ENCODE measurements around the gene APOC3.
A peak's percentile ranks its signal among the peaks of the same experiment; 100 is the strongest.

APOC3 gene

GRCh38 chr11:116851626-116852025 lies 21.9 kb downstream of the APOC3 start:
- no peaks in the 10 kb centered on the region for H3K27me3 Mint-ChIP-seq (ENCODE audit: low read depth, poor library complexity)

DNA sequence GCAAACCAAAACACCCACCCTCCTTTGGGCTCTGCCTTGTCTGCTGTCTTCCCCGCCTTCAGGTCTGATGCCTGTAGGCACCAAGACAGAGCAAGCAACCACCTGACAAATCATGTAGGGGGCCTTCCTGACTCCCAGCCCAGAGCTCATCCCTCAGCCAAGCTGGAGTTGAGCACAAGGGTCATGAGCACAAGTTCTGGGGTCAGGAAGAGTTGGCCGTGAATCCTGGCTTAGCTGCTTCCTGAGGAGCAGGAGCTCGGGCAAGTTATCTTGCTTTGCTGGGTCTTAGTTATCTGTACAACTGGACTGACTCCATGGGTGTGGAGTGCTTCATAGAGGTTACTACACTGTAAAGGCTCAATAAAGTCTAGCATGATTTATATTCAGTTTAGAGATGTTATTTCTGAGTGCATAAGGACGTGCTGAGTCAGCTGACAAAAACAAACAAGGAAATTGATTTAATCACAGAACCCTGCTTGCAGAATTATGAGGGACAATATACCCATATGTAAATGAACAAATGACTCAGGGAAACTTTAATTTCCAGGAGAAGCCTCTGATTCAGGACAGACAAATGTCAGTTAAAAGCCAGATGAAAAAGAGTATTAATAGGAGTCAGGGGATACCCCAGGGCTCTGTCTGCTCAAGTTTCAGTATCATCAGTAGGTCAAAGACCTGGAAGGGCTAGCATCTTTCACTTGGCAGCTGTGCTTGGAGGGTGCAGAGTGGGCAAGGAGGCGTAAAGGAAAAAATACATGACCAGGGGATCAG lies 22.7 kb downstream of the APOC3 start:
- peaks cover 64% of the 10 kb centered on the region for H3K36me3 Mint-ChIP-seq (ENCODE audit: low read depth)
- DNase-seq: no peak
- TF ChIP-seq CTCF (IDR thresholded peaks at IDR 0.05): no peak

More at GRCh38 chr11:116851626-116852025, 21.9 kb downstream of the APOC3 start:
- no peak overlapping the region for H3K4me3 Mint-ChIP-seq
- no peak for TF ChIP-seq CTCF (IDR thresholded peaks at IDR 0.05)
- H3K36me3 Mint-ChIP-seq (ENCODE audit: low read depth): peaks cover 65% of the 10 kb centered on the region
- H3K9me3 Mint-ChIP-seq: no peaks in the 10 kb centered on the region
- H3K4me1 Mint-ChIP-seq: peaks cover 33% of the 10 kb centered on the region
- DNase-seq: no peak
- H3K27ac Mint-ChIP-seq: no peak overlapping the region

GRCh38 chr11:116853461-116854073 lies 23.9 kb downstream of the APOC3 start:
- no peak for DNase-seq
- Mint-ChIP-seq H3K27ac (peak overlapping the region; percentile 73), H3K36me3 (ENCODE audit: low read depth) (peaks cover 70% of the 10 kb centered on the region), H3K4me3 (no peak overlapping the region), H3K4me1 (peaks cover 33% of the 10 kb centered on the region), H3K9me3 (no peaks in the 10 kb centered on the region), H3K27me3 (ENCODE audit: low read depth, poor library complexity) (no peaks in the 10 kb centered on the region)
- no peak for TF ChIP-seq CTCF (IDR thresholded peaks at IDR 0.05)

More for the DNA sequence above, 22.7 kb downstream of the APOC3 start:
- peaks cover 33% of the 10 kb centered on the region for H3K4me1 Mint-ChIP-seq
- H3K27ac Mint-ChIP-seq: peak overlapping the region; percentile 73
- no peak overlapping the region for H3K4me3 Mint-ChIP-seq
- no peaks in the 10 kb centered on the region for H3K27me3 Mint-ChIP-seq (ENCODE audit: low read depth, poor library complexity)
- H3K9me3 Mint-ChIP-seq: no peaks in the 10 kb centered on the region

DNA sequence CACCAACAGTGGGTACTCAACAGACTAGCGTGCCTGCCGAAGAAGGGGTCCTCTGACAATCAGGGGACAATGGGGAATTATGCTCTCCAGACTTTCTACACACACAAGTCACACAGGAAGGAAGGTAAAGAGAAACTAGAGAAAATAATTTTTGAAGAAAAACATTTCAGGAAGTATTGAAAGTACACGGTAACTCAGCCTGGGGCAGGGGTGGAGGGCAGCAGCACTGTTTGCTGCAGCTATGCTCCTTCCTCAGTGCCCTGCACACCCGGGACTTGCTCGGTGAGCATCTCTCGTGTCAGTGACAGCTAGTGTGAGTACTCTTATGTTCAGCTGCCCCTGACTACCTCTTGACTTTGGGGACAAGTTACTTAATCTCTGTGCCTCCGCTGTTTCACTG lies 25.7 kb downstream of the APOC3 start:
- Mint-ChIP-seq H3K4me1 (peaks cover 22% of the 10 kb centered on the region), H3K27ac (no peak overlapping the region), H3K27me3 (ENCODE audit: low read depth, poor library complexity) (no peaks in the 10 kb centered on the region), H3K4me3 (no peak overlapping the region), H3K36me3 (ENCODE audit: low read depth) (peaks cover 70% of the 10 kb centered on the region), H3K9me3 (no peaks in the 10 kb centered on the region)
- no peak for TF ChIP-seq CTCF (IDR thresholded peaks at IDR 0.05)
- no peak for DNase-seq

DNA sequence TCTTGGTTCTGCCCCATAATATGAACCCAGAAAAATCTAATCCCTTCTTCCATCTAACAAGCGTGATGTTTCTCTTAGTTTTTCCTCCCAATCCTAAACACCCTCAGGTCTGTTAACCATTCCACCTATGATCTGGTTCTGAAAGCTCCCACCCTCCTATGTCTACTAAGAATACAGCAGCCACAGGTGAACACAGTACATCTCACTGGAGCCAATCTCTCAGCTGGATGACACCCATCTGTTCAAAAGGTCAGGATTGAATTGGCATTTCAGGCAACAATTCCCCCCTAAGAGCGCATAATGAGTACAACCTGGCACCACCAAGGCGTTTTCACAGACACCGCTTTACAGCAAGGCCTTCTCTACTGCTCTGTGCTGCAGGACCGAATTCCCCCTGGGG lies 26.7 kb downstream of the APOC3 start:
- peaks cover 75% of the 10 kb centered on the region for H3K36me3 Mint-ChIP-seq (ENCODE audit: low read depth)
- H3K9me3 Mint-ChIP-seq: no peaks in the 10 kb centered on the region
- H3K27me3 Mint-ChIP-seq (ENCODE audit: low read depth, poor library complexity): no peaks in the 10 kb centered on the region
- no peak overlapping the region for H3K4me3 Mint-ChIP-seq
- peaks cover 21% of the 10 kb centered on the region for H3K4me1 Mint-ChIP-seq
- TF ChIP-seq CTCF (IDR thresholded peaks at IDR 0.05): no peak
- peak overlapping the region; percentile 16 for H3K27ac Mint-ChIP-seq
- no peak for DNase-seq
